Transverse colon (tissue), 4 donors: ENCODE data around the gene ETS2.

Experiments used
- EP300 ChIP-seq: sonication (generic); formaldehyde crosslinking; IDR thresholded peaks from one replicate; pipeline ENCODE4 v1.6.1; 2017; ENCODE audit warnings: antibody characterized with exemption, low read depth
- POLR2A ChIP-seq: fragments of 450-650 bp; IDR thresholded peaks from one replicate; pipeline ENCODE4 v1.6.1; 2016; ENCODE audit warnings: antibody characterized with exemption, mild to moderate bottlenecking, moderate library complexity
- POLR2AphosphoS5 ChIP-seq, 3 donors: sonication (generic); formaldehyde crosslinking; IDR thresholded peaks; one replicate each; pipeline ENCODE4 v1.6.1; 2016; ENCODE audit warnings: antibody characterized with exemption in 3 of 3
- TF ChIP-seq, protein P1 (sequence below), 5 experiments: fragments of 200-600 bp in 3 of 5; fragments of 450-650 bp in 2 of 5; sonication (generic) in 3 of 5; IDR thresholded peaks; 1 replicate in 2 of 5; 2 replicates in 3 of 5; pipeline ENCODE4 v1.5.1; 2016 to 2017; ENCODE audit warnings: antibody characterized with exemption in 5 of 5, inconsistent platforms in 3 of 5, mild to moderate bottlenecking in 2 of 5, moderate library complexity in 1 of 5

DNA sequence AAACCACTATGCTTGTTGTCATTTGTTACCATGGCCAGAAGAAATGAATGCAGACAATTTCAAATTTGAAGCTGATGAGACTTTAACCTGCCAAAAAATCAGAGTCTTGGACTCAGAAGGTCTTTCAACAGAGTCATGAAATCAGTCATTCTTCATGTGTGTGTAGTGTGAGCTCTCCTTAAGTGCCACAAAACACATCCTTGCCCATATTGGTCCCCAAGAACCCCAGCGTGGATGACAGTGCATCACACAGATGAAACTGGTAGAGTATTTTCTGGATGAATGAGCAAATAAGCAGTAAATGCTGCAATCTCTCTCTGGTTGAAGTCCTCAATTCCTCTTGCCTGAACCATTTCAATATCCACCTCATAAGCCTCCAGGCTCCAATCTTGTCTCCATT, 28.7 kb upstream of the ETS2 start:
- TF ChIP-seq, protein P1, sequence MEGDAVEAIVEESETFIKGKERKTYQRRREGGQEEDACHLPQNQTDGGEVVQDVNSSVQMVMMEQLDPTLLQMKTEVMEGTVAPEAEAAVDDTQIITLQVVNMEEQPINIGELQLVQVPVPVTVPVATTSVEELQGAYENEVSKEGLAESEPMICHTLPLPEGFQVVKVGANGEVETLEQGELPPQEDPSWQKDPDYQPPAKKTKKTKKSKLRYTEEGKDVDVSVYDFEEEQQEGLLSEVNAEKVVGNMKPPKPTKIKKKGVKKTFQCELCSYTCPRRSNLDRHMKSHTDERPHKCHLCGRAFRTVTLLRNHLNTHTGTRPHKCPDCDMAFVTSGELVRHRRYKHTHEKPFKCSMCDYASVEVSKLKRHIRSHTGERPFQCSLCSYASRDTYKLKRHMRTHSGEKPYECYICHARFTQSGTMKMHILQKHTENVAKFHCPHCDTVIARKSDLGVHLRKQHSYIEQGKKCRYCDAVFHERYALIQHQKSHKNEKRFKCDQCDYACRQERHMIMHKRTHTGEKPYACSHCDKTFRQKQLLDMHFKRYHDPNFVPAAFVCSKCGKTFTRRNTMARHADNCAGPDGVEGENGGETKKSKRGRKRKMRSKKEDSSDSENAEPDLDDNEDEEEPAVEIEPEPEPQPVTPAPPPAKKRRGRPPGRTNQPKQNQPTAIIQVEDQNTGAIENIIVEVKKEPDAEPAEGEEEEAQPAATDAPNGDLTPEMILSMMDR (IDR thresholded peaks at IDR 0.05) = no peak
- TF ChIP-seq POLR2A = no peak
- no peak for TF ChIP-seq POLR2AphosphoS5 (IDR thresholded peaks at IDR 0.05)
- no peak for TF ChIP-seq EP300
